ENCODE measurements around the gene CRYBA4. TPM values are rescaled to one million over a fixed set of nuclear protein-coding genes. Genes with fewer than 3 reads are reported as not detected.
A peak's percentile ranks its signal among the peaks of the same experiment; 100 is the strongest.

The CRYBA4 gene
- total RNA-seq, 1 donor from 2014 or later: 0.46 TPM

DNA sequence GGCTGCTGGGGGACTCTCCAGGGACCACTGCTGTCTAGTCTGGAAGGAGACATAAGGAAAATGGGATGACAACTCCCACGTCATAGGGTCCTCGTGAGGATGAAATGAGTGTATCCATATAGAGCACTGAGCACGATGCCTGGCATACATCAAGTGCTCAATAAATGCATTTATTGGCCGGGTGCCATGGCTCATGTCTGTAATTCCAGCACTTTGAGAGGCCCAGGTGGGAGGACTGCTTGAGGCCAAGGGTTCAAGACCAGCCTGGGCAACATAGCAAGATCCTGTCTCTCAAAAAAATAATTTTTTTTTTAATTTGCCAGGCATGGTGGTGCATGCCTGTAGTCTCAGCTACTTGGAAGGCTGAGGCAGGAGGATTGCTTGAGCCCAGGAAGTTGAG lies 19.6 kb upstream of the CRYBA4 start:
- Mint-ChIP-seq H3K4me1 (ENCODE audit: unreplicated experiment) (no peaks in the 10 kb centered on the region), H3K27me3 (ENCODE audit: unreplicated experiment) (peaks cover 4% of the 10 kb centered on the region), H3K27ac (ENCODE audit: unreplicated experiment) (no peak overlapping the region), H3K9me3 (ENCODE audit: unreplicated experiment) (no peaks in the 10 kb centered on the region), H3K4me3 (ENCODE audit: unreplicated experiment) (no peak overlapping the region), H3K36me3 (ENCODE audit: low read depth, unreplicated experiment) (peaks cover 5% of the 10 kb centered on the region)
- TF ChIP-seq, protein P1, sequence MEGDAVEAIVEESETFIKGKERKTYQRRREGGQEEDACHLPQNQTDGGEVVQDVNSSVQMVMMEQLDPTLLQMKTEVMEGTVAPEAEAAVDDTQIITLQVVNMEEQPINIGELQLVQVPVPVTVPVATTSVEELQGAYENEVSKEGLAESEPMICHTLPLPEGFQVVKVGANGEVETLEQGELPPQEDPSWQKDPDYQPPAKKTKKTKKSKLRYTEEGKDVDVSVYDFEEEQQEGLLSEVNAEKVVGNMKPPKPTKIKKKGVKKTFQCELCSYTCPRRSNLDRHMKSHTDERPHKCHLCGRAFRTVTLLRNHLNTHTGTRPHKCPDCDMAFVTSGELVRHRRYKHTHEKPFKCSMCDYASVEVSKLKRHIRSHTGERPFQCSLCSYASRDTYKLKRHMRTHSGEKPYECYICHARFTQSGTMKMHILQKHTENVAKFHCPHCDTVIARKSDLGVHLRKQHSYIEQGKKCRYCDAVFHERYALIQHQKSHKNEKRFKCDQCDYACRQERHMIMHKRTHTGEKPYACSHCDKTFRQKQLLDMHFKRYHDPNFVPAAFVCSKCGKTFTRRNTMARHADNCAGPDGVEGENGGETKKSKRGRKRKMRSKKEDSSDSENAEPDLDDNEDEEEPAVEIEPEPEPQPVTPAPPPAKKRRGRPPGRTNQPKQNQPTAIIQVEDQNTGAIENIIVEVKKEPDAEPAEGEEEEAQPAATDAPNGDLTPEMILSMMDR (IDR thresholded peaks at IDR 0.05; ENCODE audit: unreplicated experiment): no peak
- no peak for DNase-seq (ENCODE audit: low spot score)

DNA sequence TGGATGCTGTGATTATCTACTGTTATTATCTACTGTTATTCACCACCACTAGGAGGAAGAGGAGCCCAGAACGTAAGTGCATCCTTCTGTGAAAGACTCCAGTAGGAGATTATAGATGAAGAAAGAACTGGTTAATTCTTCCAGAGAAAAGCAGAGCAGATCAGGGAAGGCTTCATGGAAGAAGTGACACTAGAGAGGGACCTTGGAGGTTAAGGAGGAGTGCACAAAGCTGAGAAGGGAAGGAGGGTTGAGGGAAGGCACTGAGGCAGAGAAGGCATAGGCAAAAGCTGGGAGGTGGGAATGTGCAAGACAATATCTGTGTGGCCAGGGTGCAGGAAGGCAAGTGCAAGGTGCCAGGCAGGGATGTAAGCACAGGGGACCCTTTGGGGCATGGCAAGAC lies 17.4 kb upstream of the CRYBA4 start:
- Mint-ChIP-seq H3K9me3 (ENCODE audit: unreplicated experiment) (no peaks in the 10 kb centered on the region), H3K27me3 (ENCODE audit: unreplicated experiment) (peaks cover 2% of the 10 kb centered on the region), H3K4me3 (ENCODE audit: unreplicated experiment) (no peak overlapping the region), H3K36me3 (ENCODE audit: low read depth, unreplicated experiment) (peaks cover 16% of the 10 kb centered on the region), H3K27ac (ENCODE audit: unreplicated experiment) (no peak overlapping the region), H3K4me1 (ENCODE audit: unreplicated experiment) (no peaks in the 10 kb centered on the region)
- DNase-seq (ENCODE audit: low spot score): no peak
- TF ChIP-seq, protein P1 (IDR thresholded peaks at IDR 0.05; ENCODE audit: unreplicated experiment): no peak

DNA sequence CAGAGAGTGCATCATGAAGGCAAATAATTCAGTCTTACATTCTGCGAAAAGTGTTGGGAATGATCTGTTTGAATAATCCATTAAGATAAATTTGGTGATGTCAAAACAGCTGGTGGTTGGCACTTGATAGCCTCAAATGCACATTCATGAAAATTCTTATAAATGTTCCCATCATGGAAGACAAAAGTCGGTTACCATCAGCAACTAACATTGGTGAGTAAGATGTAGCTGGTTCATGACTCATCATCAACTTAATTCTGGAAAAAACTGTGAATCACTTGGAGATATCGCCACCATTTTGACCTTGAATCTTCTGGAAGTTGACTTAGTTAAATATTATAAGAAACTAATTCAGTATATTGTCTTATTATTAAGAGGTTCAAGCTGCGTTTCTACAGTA lies 15.2 kb upstream of the CRYBA4 start:
- no peaks in the 10 kb centered on the region for H3K4me1 Mint-ChIP-seq (ENCODE audit: unreplicated experiment)
- DNase-seq (ENCODE audit: low spot score): no peak
- H3K9me3 Mint-ChIP-seq (ENCODE audit: unreplicated experiment): no peaks in the 10 kb centered on the region
- peaks cover 20% of the 10 kb centered on the region for H3K36me3 Mint-ChIP-seq (ENCODE audit: low read depth, unreplicated experiment)
- peaks cover 2% of the 10 kb centered on the region for H3K27me3 Mint-ChIP-seq (ENCODE audit: unreplicated experiment)
- H3K4me3 Mint-ChIP-seq (ENCODE audit: unreplicated experiment): no peak overlapping the region
- TF ChIP-seq, protein P1 (IDR thresholded peaks at IDR 0.05; ENCODE audit: unreplicated experiment): no peak
- H3K27ac Mint-ChIP-seq (ENCODE audit: unreplicated experiment): no peak overlapping the region

DNA sequence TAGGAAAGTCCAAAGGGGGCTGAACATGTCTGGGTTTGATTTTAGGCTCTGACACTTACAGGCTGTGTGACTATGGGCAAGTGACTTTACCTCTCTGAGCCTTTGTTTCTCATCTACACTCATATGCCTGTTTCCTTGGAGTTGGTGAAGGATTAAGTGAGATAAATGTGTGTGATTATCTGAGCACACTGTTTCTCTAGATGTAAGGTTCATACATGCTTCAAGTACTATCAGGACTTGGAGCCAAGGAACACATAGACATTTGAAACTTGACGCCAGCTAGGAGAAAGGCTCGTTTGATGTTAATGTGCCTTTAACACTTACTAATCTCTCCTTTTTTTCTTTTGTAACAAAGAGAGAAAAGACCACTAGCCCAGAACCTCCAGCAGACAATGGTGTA lies 13.6 kb upstream of the CRYBA4 start:
- Mint-ChIP-seq H3K27me3 (ENCODE audit: unreplicated experiment) (peaks cover 2% of the 10 kb centered on the region), H3K4me1 (ENCODE audit: unreplicated experiment) (peaks cover 5% of the 10 kb centered on the region), H3K27ac (ENCODE audit: unreplicated experiment) (no peak overlapping the region), H3K9me3 (ENCODE audit: unreplicated experiment) (no peaks in the 10 kb centered on the region), H3K36me3 (ENCODE audit: low read depth, unreplicated experiment) (peaks cover 20% of the 10 kb centered on the region), H3K4me3 (ENCODE audit: unreplicated experiment) (peak overlapping the region; percentile 3)
- DNase-seq (ENCODE audit: low spot score): no peak
- TF ChIP-seq, protein P1 (IDR thresholded peaks at IDR 0.05; ENCODE audit: unreplicated experiment): no peak

DNA sequence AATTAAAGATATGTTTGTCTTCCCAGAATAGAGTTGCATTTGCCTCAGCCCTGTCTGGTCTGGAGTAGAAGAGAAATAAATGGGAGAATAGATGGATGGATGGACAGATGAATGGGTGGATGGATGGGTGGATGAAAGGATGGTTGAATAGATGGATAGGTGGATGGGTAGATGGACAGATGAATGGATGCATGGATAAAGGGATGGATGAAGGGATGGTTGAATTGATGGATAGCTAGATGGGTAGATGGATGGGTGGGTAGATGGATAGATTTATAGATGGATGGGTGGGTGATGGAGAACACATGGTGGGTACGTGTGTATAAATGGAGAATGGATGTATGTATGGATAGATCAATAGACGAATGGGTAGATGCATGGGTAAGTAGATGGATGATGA lies 12.5 kb upstream of the CRYBA4 start:
- H3K36me3 Mint-ChIP-seq (ENCODE audit: low read depth, unreplicated experiment): peaks cover 20% of the 10 kb centered on the region
- no peaks in the 10 kb centered on the region for H3K9me3 Mint-ChIP-seq (ENCODE audit: unreplicated experiment)
- TF ChIP-seq, protein P1 (IDR thresholded peaks at IDR 0.05; ENCODE audit: unreplicated experiment): no peak
- H3K27me3 Mint-ChIP-seq (ENCODE audit: unreplicated experiment): peaks cover 1% of the 10 kb centered on the region
- DNase-seq (ENCODE audit: low spot score): no peak
- H3K4me3 Mint-ChIP-seq (ENCODE audit: unreplicated experiment): no peak overlapping the region
- peaks cover 15% of the 10 kb centered on the region for H3K4me1 Mint-ChIP-seq (ENCODE audit: unreplicated experiment)
- H3K27ac Mint-ChIP-seq (ENCODE audit: unreplicated experiment): no peak overlapping the region

All from endothelial cell (in vitro differentiated cells).